PC-3 (cell line): ENCODE results near the gene COL1A1. TPM values are rescaled to one million over a fixed set of nuclear protein-coding genes. Genes with fewer than 3 reads are reported as not detected.

Source experiments
- ATAC-seq: fragments of 200-7000 bp; cut with Tn5 transposase; 2 replicates; pipeline ENCODE4 v1.9.1; 2020; ENCODE audit warnings: mild to moderate bottlenecking, moderate library complexity
- BruUV-seq: library from RNA; stranded (reverse); fragments of 400-500 nt; replicated peaks from 2 replicates; lab custom pipeline; 2021; lab: Mats Ljungman, UMichigan
- CTCF ChIA-PET: fragments of 300-600 bp; sonication (Branson Sonifier 250); formaldehyde crosslinking; loops from one replicate; lab custom pipeline; 2022; ENCODE audit warnings: antibody characterized with exemption; lab: Charles Lee
- POLR2A ChIA-PET: fragments of 300-600 bp; sonication (Branson Sonifier 250); formaldehyde crosslinking; loops from one replicate; lab custom pipeline; 2022; ENCODE audit warnings: antibody characterized with exemption; ENCODE audit not compliant: unreplicated experiment; lab: Charles Lee
- DNase-seq: peaks from one replicate; pipeline ENCODE4 v3.0.0-alpha.2; 2015
- H2AFZ ChIP-seq: fragments of 300-600 bp; sonication (generic); 2 replicates; pipeline ENCODE4 v1.6.0; 2016; ENCODE audit warnings: antibody characterized with exemption, low read length
- H3F3A ChIP-seq: fragments of 300-600 bp; sonication (generic); one replicate; pipeline ENCODE4 v1.6.0; 2017; ENCODE audit warnings: antibody characterized with exemption, low read length, control low read depth, mild to moderate bottlenecking; ENCODE audit not compliant: unreplicated experiment
- H3K27ac ChIP-seq: fragments of 300-600 bp; sonication (generic); 2 replicates; pipeline ENCODE4 v1.5.1; 2016; ENCODE audit warnings: mild to moderate bottlenecking, low read length
- H3K27me3 ChIP-seq: fragments of 300-600 bp; sonication (generic); 2 replicates; pipeline ENCODE4 v1.6.1; 2016; ENCODE audit warnings: low read length, mixed read lengths
- H3K36me3 ChIP-seq: fragments of 300-600 bp; sonication (generic); 2 replicates; pipeline ENCODE4 v1.6.1; 2016; ENCODE audit warnings: low read depth, mixed run types, low read length, mixed read lengths
- H3K4me1 ChIP-seq: fragments of 300-600 bp; sonication (generic); 2 replicates; pipeline ENCODE4 v1.5.1; 2016; ENCODE audit warnings: low read length; ENCODE audit not compliant: insufficient read depth
- H3K4me2 ChIP-seq: fragments of 300-600 bp; sonication (generic); 2 replicates; pipeline ENCODE4 v1.6.0; 2016; ENCODE audit warnings: low read length
- H3K4me3 ChIP-seq: fragments of 300-600 bp; sonication (generic); 2 replicates; pipeline ENCODE4 v1.5.1; 2016; ENCODE audit warnings: mild to moderate bottlenecking, low read length, mixed read lengths
- H3K79me2 ChIP-seq: fragments of 300-600 bp; sonication (generic); 2 replicates; pipeline ENCODE4 v1.6.1; 2017; ENCODE audit warnings: low read length, mixed read lengths
- H3K9ac ChIP-seq: fragments of 300-600 bp; sonication (generic); 2 replicates; pipeline ENCODE4 v1.6.0; 2016; ENCODE audit warnings: mild to moderate bottlenecking, low read length
- H3K9me2 ChIP-seq: fragments of 300-600 bp; sonication (generic); replicated peaks from 2 replicates; pipeline ENCODE4 v1.6.1; 2016; ENCODE audit warnings: mixed run types, low read length, mixed read lengths
- H3K9me3 ChIP-seq: fragments of 300-600 bp; sonication (generic); 2 replicates; pipeline ENCODE4 v1.6.1; 2016; ENCODE audit warnings: low read length, mixed read lengths
- H4K20me1 ChIP-seq: fragments of 300-600 bp; sonication (generic); 2 replicates; pipeline ENCODE4 v1.6.1; 2016; ENCODE audit warnings: low read length, mixed read lengths
- CTCF ChIP-seq: fragments of 300-600 bp; sonication (generic); conservative IDR thresholded peaks from 2 replicates; pipeline ENCODE4 v1.5.1; 2017; ENCODE audit warnings: antibody characterized with exemption, low read depth, mild to moderate bottlenecking, low read length
- EZH2 ChIP-seq: fragments of 300-600 bp; sonication (generic); IDR thresholded peaks from one replicate; pipeline ENCODE4 v1.6.1; 2017; ENCODE audit warnings: antibody characterized with exemption, mild to moderate bottlenecking, low read length; ENCODE audit not compliant: unreplicated experiment
- EZH2phosphoT487 ChIP-seq: fragments of 300-600 bp; sonication (generic); IDR thresholded peaks from 2 replicates; pipeline ENCODE4 v1.6.1; 2018; ENCODE audit warnings: mild to moderate bottlenecking, antibody characterized with exemption, low read length, borderline replicate concordance
- intact Hi-C: fragments of 100-400 bp; cut with micrococcal nuclease; formaldehyde crosslinking; loops from 2 replicates; pipeline ENCODE4 v1.9.0; 2023
- total RNA-seq: library from RNA; depleted of rRNA; stranded (reverse); fragments of >200 nt; gene quantifications from 2 replicates; pipeline ENCODE4 v1.2.3, GENCODE V29; 2014

Gene COL1A1
- total RNA-seq, 1 experiment from 2014 or later: 30.6 TPM

- H3K36me3 ChIP-seq: no peaks in the 10 kb centered on the region
- DNase-seq (no peak), ATAC-seq (no peak)
- no peaks in the 10 kb centered on the region for H3F3A ChIP-seq
- H4K20me1 ChIP-seq: no peaks in the 10 kb centered on the region
- H3K4me2 ChIP-seq: no peak overlapping the region
- H3K27ac ChIP-seq: 0 out of 2 replicates have a peak overlapping the region, but pooled peaks have one; percentile 45
- peaks cover 5% of the 10 kb centered on the region for H3K79me2 ChIP-seq
- BruUV-seq: no TSS peak
- ChIA-PET CTCF (no interaction called here), POLR2A (no interaction called here)
- no peak for TF ChIP-seq CTCF
- TF ChIP-seq EZH2: no peak
- TF ChIP-seq EZH2phosphoT487: no peak
- no peaks in the 10 kb centered on the region for H3K9me3 ChIP-seq
- H3K4me3 ChIP-seq: no peak overlapping the region
- peaks cover 29% of the 10 kb centered on the region for H3K4me1 ChIP-seq
- no peaks in the 10 kb centered on the region for H3K9me2 ChIP-seq
- no peaks in the 10 kb centered on the region for H3K27me3 ChIP-seq
- intact Hi-C loops: no loop called here
- no peak overlapping the region for H3K9ac ChIP-seq
- no peak overlapping the region for H2AFZ ChIP-seq
These were observed 46.2 kb downstream of the COL1A1 start for GRCh38 chr17:50155115-50155819.

GRCh38 chr17:50154604-50155003 is 46.8 kb downstream of the COL1A1 start:
- Histone ChIP-seq H3F3A (no peaks in the 10 kb centered on the region), H3K9me2 (no peaks in the 10 kb centered on the region), H3K4me3 (no peak overlapping the region), H2AFZ (no peak overlapping the region), H3K9ac (no peak overlapping the region), H3K9me3 (no peaks in the 10 kb centered on the region), H3K27ac (peak overlapping the region; percentile 45), H3K79me2 (peaks cover 12% of the 10 kb centered on the region), H3K36me3 (no peaks in the 10 kb centered on the region), H4K20me1 (no peaks in the 10 kb centered on the region), H3K4me2 (no peak overlapping the region), H3K4me1 (peaks cover 29% of the 10 kb centered on the region), H3K27me3 (no peaks in the 10 kb centered on the region)
- no TSS peak for BruUV-seq
- ChIA-PET POLR2A (no interaction called here), CTCF (no interaction called here)
- no peak for TF ChIP-seq EZH2phosphoT487
- TF ChIP-seq CTCF: no peak
- no peak for TF ChIP-seq EZH2
- intact Hi-C loops: loop anchor here (5.0 kb wide), 1 partner anchor 127 kb away; no protein-coding TSS in a partner anchor
- ATAC-seq: no peak
- no peak for DNase-seq
